ENCODE data around the gene SLC17A9.
A peak's percentile ranks its signal among the peaks of the same experiment; 100 is the strongest.

The SLC17A9 gene

DNA sequence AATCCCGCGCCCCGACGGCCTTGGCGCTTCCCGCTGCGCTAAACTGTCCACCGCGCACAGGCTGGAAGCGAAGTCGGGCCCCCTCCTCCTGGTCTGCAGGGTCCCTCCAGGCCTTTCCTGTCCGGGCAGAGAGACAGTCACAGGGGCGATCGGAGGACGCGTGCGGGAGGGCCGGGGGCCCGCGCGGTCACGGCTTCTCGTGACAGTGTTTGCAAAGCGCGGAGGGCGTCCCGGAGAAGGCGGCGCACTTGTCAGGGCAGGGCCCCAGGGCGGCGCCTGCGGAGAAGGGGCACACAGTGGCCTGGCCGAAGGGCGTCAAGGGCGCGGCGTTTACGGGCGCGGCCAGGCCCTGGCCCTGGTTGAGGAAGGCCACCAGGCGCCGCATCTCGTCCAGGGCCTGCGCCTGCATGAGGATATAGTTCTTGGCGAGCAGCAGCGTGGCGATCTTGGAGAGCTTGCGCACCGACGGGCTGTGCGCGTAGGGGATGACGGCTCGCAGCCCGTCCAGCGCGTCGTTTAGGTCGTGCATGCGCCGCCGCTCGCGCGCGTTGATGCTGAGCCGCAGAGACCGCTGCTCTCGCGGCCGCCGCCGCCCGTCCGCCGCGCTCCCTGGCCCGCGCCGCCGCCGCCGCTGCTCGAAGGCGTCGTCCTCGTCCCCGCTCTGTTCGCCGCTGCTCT lies 53.5 kb downstream of the SLC17A9 start:
- no peak for DNase-seq

DNA sequence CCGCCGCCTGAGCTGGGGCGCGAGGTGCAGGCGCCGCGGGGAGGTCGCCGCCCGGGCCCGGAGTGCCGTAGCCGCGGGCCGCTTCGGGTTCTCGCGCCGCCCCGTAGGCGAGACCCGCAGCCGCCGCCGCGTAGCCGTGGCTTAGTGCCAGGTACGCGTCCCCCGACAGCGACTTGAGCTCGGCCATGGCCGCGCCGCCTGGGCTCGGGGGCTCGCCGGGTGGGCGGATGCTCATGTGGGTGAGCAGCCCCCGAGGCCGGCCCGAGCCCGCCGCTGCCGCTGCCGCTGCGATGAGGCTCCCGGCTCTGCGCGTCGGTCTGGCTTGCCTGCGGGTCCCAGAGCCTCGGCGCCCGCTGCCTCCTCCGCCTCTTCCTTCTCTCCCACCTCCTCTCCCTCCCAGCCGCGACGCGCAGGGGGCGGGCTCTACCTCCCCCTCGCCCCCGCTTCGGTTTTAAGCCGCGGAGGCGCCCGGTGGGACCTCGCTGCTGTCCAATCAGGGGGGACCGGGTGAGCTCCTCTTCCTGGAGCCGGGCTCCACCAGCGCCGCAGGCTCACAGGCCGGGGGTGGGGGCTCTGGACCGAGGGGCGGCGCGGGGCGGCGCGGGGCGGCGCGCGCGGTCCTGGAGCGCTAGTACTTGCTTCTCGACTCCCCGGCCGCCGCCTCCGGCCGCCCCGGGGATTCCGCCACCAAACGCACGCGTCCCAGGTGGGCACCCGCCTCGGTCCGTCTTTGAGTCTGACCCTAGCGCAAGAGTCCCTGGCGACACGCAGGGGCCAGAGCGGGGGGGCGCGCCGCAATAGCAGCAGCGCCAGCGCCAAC lies 54.2 kb downstream of the SLC17A9 start, which contains the start of gene BHLHE23:
TSS of gene BHLHE23 (minus strand) at position 425 of the 820 bp plus-strand sequence. CDS start at position 235, 190 bp downstream.
- DNase-seq = no peak

DNA sequence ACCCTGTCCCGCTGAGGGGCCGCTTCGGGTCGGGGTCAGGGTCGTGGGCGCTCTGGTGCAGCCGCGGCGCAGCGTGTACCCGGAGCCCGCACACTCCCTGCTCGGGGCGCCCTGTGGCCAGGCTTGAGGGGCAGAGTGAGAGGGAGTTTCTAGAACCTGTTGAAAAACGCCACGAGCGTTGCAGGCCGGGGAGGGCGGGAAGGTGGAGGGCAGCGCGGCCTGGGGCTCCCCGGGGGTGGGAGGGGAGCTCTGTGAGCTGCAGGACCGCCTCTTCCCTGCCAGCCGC lies 54.8 kb downstream of the SLC17A9 start:
- DNase-seq = no peak

DNA sequence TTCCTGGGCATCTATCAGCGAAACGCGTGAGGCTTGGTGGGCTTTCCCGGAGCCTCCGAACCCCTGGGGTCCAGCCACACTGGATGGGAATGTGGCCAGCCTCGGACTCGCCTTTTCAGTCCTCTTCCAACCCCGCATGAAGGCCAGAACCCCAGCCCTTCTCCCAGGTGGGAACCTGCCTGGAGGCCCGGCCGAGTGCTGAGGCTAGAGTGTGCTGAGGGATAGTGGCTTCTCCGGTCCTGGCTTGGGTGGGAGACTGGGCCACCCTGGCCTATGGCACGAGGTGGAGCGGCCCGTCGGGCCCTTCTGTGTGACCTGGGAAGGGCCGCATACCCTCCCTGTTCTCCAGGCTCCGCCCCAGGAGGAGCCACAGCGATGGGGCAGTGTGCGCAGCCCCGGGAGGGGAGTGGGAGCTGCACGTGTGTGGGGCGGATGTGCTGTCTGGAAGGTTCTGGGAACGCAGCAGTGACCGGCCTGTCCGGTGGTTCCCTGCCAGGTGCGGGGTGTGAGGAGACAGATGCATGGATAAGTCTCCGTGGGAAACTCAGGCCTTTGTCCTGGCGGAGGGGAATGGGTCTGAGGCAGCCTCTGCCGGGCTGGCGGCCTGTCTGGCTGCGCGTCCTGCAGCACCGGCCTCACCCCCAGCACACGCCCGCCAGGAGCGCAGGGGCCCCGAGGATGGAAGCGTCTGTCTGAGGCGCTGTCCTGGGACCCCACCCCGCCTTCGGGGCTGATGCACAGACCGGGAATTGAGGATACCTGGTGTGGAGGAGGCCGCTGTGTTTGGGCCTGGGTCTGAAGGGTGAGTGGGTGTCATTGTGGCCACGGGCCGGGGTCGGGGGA lies 55.4 kb downstream of the SLC17A9 start:
- DNase-seq = no peak

DNA sequence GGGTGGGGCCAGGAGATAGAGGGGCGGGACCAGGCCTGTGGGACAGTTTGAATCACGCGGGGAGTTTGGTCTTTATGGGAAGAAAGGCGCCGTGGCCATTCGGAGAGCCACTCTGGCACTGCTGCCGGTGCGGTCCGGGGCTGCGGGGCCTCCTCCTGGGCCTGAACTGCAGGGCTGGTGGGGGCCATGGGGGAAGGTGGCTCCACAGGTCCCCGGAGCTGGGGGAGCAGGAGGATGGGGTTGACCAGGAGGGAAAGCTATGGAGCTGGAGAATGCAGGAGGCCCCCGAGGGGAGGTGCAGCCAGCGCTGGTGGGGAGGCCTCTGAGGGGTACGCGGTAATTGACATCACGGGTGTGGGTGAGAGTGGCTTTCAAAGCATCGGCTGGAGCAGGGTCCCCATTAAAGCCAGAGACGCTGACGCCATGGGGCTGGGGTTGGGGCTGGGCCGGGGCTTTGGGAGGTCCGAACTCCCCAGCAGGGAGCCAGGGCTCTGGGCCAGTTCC lies 56.1 kb downstream of the SLC17A9 start:
- DNase-seq = no peak

DNA sequence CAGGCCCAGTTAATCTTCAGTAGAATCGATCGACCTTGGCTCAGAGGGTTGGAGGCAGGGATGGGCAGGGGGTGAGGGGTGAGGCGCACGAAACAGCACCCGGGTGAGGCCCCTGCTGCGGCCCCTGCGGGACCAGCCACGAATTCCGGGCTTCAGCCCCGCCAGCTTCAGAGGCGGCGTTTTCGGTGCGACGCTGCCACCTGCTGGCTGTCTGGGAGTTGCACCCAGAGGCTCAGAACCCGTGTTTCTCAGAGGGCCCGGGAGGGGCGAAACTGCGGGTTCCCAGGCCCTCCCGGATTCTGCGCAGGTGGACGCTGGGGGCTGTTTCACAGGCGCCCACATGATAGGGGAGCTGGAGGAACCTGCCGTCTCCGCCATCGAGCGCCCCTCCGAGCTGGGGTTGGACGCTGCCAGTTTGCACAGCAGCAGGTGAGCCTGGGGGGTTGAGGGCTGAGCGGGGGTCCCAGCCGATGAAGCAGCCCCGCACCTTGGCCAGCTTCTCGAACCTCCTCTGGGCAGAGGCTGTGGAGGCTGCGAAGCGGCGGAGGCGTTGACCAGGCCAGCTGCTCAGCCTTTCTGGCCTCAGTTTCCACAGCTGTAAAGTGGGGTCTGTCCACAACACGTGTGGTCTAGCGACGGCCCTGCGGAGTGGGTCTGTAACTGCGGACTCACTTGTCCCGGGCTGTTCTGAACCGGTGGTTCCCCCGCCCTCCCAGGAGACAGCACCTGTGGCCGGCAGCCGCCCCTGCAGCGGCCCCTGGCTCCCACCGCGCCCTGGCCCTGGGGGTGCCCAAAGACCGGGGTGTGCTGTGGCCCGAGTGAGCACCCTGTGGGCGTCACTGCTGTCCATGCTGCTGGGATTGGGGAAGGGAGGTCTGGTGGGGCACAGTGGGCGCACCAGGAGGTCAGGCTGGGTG lies 56.8 kb downstream of the SLC17A9 start:
- peak; percentile 92 for DNase-seq

DNA sequence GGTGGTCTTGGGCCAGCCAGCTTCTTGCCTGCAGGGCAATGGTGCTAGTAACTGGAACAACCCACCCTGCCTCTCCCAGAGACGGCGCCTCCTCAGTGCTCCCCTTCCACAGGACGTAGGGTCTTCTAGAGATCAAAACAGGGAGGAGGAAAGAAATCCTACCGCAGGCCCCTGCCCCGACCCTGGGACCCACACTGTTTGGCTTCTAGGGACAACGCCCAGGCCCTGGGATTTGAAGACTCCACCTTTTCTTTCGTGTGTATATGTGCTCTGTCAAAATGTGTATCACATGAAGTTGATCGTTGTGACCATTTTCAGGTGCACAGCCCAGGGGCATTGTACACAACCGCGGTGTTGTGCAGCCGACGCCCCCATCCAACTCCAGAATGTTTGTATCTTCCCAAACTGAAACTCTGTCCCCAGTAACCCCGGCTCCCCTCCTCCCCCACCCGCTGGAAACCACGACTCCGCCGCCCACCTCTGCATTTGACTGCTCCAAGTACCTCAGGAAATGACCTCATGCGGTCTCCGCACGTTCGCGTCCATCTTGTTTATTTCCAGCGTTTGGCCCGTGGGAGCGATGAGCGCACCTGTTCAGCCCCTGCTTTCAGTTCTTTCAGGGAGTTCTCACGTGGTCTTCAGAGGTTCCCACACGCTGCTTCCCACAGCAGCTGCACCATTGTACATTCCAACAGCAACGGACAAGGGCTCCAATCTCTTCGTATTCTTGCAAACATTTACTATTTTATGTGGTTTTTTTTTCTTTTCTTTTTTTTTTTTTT lies 57.7 kb downstream of the SLC17A9 start:
- DNase-seq = peak; percentile 80

DNA sequence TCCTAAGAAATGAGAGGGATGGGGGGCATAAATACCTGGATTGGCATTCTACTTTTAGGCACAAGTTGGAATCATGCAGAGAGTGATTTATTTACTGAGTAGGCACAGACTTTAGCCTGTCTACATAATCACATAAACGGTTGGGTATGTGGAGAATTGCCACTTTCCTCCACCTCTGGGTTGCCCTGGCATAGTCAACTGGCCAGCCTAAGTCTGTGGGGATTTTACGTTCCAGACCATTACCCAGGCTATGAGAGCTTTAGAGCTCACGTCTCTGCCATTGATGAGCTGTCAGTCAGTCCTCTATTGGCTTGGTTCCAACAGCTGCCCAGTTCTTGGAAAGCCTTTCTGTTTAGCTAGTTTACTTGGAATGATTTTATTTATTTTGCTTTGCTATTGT lies 59.3 kb downstream of the SLC17A9 start:
- DNase-seq = no peak

DNA sequence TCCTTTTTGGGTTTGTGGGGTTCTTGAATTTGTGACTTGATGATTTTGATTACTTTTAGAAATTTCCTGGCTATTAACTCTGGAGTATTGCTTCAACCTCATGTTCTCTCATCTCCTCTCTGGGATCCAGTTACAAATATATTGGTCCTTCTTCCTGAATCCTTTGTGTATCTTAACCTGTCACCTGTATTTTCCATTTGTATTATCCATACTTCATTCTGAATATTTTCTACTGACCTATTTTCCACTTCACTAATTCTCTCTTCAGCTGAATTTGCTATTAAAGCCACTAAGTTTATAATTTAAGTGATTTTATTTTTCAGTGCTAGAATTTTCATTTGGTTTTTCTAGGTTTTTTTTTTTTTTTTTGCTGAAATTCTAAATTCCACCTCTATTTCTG lies 60.7 kb downstream of the SLC17A9 start:
- no peak for DNase-seq

DNA sequence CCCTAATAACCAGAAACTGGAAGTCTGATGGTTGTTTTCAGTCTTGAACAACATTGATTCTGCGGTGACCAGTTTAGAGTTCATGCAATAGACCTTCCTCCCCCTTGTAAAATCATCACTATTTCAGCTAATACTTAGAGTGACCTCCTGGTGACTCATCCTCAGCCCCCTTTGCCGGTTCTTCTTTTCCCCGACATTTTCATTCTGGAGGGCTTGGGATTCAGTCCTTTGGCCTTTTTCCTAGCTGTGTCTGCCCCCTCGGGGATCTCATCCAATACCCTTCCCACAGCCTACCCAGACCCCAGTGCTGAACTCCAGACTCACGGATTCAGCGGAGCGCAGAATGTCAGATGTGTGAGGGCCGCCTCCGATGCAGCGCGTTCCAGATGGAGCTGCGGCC lies 61.8 kb downstream of the SLC17A9 start:
- no peak for DNase-seq

DNA sequence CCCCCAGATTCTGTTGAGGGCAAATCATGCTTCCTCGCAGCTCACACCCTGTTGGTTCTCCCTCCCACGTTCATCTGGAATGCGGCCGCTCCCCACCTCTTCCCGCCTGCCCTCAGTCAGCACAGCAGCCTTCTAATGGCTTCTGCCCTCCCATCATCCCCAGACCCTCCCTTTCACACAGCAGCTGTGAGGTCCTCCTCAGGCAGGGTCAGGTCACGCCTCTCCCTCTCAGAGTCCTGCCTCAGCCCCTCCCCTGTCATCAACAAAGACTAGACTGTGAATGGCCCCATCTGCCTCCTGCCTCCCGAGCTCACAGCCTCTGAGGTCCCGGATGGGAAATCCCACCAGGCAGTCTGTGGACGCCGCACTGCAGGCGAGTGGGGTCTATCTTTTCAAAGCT lies 62.2 kb downstream of the SLC17A9 start:
- no peak for DNase-seq

DNA sequence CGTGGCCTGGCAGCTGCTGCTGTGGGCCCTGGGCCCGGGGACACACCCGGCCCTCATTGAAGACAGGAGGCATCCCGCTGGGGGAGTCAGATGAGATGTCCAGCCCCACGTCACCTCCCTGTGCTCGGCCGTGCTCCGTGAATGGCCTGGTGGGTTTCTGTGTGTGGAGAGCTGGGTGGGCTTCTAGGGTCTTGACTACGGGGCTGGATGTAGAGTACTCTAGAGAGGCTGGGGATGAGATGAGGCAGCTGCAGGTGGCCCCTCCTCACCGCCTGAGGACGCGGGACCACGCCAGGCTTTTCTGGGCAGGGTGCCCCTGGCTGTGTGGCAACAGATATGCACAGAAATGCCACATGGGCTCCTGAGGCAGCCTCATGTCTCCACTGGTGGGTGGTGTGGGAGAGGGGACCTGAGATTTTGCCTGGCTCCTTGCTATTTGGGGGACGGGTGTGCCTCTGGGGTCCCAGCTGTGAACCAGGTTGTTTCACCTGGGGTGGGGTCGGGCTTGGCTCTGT lies 62.7 kb downstream of the SLC17A9 start:
- no peak for DNase-seq

DNA sequence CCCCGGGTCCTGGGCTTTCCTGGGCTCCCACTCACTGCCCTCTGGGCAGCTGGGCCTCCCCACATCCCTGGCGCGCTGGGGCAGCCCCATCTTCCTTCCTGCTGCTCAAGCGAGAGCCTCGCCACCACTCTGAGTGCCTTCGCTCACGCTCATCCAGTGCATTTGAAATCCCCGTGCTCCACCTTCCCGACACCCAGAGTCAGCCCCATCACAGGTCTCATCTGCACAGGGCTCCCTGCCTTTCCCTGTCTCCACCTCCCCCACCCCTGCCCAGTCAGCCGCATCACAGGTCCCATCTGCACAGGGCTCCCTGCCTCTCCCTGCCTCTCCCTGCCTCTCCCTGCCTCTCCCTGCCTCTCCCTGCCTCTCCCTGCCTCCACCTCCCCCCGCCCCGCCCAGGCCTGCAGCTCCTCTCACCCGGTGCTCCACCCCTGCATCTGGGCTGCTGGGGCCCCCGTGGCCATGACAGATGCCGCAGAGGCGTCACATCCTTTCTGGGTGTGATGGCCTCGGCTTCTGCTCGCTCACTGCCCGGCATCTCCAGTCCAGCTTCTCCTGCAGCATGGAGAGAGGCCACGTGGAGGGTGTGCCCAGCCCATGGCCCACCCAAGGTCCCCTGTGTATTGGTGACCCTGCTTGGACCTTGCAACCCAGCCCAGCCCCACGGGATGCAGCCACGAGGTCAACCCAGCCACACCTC lies 63.3 kb downstream of the SLC17A9 start:
- DNase-seq = no peak

DNA sequence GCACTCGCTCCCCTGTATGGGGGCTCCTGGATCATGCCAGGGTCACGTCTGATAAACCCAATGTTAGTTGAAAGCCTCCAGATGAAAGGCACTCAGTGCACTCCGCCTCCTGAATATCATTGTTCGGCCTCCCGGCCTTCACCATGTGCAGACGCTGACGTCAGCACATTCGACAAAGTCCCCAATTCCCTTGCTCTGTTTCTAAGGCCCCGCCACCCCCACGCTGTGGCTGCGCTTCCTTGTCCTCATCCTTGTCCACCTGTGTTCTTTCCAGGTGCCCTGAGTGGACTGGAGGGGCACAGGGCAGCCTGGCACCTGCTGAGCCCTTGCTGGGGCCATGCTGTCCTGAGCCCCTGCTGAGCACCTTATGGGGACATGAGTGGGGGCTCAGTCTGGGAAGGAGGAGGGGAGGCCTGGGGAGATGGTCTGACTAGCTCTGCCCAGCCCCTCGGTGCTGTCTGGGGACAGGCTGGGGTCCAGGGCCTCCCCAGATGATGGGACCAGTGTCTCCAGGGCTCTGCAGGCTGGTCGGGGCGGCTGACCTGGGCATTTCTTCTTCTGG lies 64.1 kb downstream of the SLC17A9 start:
- no peak for DNase-seq

DNA sequence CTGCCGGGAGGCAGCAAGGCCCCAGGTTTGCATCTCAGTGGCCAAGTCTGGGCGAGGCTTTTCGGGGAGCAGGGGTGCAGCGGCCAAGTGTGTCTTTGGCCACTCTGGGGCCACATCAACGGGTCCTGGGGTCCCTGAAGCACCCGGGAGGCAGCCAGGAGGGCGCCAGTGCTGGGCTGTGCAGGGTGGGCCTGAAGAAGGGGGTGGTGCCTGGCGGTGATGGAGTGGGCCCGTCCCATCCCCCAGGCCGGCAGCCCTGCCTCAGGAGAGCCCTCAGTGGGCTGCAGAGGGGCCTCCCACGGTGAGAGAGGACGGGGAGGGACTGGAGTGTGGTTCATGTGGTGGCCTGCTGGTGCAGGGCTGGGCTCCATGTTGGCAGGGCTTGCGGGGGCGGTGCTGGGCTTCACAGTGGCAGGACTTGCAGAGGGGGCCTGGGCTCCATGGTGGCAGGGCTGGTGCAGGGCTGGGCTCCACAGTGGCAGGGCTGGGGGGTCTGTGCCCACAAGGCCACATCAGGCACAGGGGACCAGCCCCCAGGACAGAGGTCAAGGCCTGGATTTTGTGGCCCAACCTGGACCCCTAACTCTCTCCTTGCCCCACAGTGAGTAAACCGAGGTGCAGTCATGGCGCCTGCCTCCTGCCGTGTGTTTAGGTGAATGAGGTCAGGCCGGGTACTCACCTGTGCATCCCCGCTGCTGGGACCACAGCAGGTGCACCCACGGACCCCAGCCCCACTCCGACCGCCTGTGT lies 64.7 kb downstream of the SLC17A9 start:
- DNase-seq = no peak

DNA sequence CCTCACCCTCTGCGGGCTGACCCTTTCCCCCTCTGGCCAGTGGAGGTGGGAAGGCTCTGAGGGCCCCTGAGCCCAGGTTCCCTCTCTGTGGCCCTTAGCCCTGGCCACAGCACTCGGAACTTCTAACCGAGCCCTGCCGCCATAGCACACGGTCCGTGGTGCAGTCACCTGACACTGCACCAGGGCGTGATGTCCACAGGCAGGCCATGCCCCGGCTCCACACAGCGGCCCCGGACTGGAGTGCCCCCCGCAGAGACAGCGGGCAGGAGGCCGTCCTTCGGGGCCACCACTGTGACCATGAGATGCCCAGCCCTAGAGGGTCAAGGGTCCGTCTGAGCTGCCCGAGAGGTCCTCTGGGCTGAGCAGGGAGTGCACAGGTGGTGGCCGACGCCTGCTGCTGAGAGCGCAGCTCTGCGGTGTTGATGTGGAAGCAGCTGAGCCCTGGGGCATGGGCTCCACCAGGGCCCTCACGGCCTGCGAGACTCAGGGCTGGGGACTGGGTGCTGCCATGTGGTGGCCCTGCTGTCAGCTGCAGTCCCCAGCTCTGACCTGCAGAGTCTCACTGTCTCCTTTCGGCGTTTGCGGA lies 65.4 kb downstream of the SLC17A9 start:
- DNase-seq = no peak
